HG02981 (cell line): ENCODE data around the gene GLI2.

Experiments used
- ATAC-seq: cut with Tn5 transposase; IDR thresholded peaks from one replicate; pipeline ENCODE4 v1.9.1; 2021; ENCODE audit warnings: mild to moderate bottlenecking, moderate library complexity; ENCODE audit not compliant: unreplicated experiment

GLI2 gene

GRCh38 chr2:120712180-120712681 is 23.4 kb upstream of the GLI2 start:
- ATAC-seq: no peak

DNA sequence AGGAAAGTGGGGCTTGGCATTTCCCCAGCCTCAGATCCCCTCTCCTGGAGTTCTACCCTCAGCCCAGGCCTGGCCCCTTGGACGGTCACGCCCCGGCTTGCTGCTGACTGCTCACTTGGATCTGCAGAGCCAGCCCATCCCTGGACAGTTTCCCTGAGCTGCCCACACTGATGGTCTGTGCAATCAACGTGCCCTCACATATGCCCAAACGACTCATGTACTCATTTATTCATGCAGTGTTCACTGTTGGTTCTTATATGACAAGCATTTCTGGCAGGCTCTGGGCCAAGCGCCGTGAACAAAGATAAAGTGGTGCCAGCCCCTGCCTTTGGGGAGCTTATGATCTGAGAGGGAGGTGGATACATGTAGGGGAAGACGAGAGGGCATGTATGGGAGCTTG is 20.3 kb upstream of the GLI2 start:
- no peak for ATAC-seq

GRCh38 chr2:120715941-120716340 is 19.7 kb upstream of the GLI2 start:
- no peak for ATAC-seq

GRCh38 chr2:120716641-120717585 is 18.8 kb upstream of the GLI2 start:
- no peak for ATAC-seq

GRCh38 chr2:120719491-120719890 is 16.2 kb upstream of the GLI2 start:
- ATAC-seq: no peak

DNA sequence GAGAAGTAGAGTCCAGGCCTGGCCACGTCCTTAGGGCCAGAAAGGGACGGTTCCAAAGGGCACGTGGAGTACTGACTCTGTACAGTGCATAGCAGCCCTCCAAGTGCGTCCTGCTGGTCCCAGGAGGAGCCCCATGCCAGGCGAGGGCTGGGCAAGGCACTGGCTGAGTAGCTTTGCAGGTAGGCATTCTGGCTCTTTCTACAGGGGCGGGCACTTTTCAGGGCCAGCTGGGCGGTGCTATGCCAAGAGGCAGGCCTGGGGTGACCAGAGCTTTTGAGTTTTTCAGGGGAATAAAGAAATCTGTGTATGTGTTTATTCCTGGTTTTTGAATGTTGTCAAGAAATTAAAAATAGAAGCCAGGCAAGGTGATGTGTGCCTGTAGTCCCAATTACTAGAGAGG is 15.4 kb upstream of the GLI2 start:
- ATAC-seq: no peak

GRCh38 chr2:120720746-120721375 is 14.8 kb upstream of the GLI2 start:
- ATAC-seq: no peak

DNA sequence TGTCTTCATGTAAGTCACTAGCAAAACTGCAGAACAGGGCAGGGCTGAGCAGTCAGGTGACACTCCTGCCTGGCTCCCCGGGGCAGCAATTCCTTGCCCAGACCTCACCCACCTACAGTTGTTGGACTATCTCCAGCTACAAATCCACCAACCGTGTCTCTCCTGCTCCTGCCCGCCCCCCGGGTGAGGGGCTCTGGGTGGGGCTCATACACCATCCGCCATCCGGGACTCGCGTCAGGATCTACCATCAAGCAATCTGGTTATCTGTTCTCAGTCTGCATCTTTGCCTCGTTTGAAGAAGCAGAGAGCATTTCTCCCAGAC is 13.5 kb upstream of the GLI2 start:
- ATAC-seq: no peak

DNA sequence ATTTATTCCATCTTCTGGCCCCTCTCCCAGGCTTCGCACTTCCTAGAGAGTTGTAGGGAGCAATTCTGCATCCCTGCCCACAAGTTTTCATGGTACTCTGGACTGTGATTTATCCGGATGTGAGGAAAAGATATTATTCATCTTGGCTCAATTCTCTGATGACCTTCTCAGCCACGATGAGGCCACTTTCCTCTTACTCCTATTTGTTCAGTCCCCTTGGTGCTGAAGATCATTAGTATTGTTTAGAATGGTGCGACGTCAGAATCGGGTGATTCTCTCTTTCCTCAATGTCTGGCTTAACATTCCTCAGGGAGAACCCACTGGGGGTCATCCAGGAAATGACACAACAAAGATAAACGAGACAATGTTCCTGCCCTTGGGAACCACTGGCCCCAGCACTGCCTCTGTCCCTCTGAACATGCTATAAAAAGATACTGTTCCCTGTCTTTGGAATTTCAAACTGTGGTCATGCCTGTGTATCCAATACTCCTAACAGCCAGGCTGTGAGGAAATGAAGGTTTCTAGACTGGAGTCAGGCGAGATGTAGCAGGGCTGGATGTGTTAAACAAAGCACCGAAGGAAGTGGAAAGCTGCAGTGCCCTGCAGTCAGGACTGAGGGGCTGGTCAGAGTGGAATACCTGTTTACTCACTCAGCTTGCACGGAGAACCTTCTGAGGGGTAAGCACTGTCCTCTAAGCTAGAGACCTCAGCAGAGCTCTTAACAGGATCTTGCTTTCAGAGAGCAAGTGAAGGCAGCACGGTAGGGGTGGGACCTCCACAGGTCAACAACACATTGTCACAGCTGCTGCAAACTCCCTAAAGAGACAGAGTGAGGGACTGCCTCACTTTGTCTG is 12.9 kb upstream of the GLI2 start:
- no peak for ATAC-seq

GRCh38 chr2:120726245-120726644 is 9.4 kb upstream of the GLI2 start:
- no peak for ATAC-seq

- ATAC-seq: no peak
Observed at GRCh38 chr2:120729406-120730399, 6.0 kb upstream of the GLI2 start.

DNA sequence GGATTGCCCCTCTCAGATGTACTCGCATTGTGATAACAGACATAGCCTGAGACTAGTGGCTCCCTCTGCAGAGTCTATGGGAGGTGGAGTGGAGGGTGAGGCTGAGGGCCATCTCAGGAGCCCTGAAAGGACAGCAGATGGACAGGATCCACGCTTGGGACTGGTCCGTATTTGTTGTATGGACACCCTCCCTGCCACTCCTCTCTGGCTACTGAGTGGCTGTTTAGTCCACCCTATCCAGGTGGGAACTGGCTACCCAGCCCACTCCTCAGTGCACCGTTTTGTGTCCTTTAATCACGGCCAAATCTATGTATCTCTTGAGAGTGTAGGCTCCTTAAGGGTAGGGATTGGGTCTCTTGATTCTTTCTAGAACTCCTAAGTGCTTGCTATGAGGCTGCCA is 4.5 kb upstream of the GLI2 start:
- no peak for ATAC-seq

DNA sequence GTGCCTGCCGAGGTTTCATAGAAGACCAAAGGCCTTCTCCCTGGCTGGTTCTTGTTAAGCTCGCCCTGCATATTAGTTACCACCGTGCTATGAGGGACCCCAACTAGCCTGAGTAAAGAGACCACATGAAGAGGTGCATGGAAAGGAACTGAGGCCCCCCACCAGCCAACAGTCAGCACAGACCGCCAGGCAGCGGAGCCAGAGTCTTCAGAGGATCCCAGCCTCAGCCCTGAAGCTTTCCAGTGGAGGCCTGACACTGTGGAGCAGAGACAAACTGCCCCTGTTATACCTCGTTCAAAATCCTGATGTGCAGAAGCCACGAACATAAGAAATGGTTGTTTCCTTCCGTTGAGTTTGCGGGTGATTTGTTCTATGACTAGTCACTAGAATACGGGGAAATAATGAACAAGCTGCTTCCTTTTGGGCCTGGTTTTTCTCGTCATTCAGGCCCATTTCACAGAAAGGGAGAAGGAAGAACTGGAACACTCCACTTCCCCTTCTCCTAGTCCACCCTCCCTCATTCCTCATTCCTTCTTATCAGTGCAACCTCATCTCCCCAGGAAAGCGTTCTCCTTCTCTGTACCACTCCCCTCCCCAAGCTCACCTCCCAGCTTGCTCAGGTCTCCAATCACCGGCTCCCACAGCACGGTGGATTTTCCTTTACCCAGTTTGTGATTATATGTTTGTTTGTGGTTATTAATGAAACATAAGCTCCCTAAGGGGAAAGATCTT is 3.0 kb upstream of the GLI2 start:
- ATAC-seq: no peak

DNA sequence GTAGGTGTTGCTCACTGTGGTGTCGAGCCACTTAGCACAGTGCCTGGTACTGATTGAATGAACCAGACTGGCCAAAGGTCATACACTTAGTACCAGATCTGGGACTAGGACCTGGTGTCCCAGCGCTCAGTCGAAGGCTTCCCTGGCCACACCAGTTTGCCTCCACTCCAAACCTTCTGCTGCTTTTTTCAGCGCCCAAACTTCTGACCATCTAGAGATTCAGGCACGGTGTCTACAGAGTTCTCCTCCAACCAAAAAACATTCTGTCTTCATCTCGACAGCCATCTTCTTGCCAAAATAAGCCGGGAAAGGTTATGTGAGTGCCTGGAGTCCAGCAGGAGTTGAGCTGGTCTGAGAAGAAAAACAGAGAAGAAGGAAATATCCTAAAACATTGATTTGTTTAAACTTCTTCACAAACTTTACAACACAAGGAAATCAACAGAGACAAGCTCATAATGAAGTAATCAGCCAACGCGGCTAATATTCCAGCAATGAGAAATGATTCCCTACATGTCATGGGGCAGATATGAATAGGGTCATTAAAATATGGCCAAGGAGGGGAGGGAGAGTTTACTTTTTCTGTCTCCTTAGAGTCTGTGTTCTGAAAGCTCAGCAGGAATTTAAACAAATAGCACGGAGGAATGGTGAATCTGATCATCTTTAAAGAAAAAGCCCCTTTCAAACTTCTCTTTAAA is 2.3 kb upstream of the GLI2 start:
- no peak for ATAC-seq

- ATAC-seq: no peak
Observed at GRCh38 chr2:120734930-120735651, 577 bp upstream of the GLI2 start.

- ATAC-seq: no peak
Observed at GRCh38 chr2:120736202-120736623, 545 bp downstream of the GLI2 start.

- no peak for ATAC-seq
Observed at GRCh38 chr2:120736624-120737339, 1.1 kb downstream of the GLI2 start.
